Caco-2 (cell line): ENCODE measurements around the gene APOL1. TPM values are rescaled to one million over a fixed set of nuclear protein-coding genes. Genes with fewer than 3 reads are reported as not detected.

Source experiments
- BruUV-seq: library from RNA; stranded (reverse); fragments of 400-500 nt; replicated peaks from 2 replicates; lab custom pipeline; 2021; lab: Mats Ljungman, UMichigan
- CTCF ChIA-PET: fragments of 300-600 bp; sonication (Branson Sonifier 250); formaldehyde crosslinking; loops from one replicate; lab custom pipeline; 2022; ENCODE audit warnings: antibody characterized with exemption; lab: Charles Lee
- POLR2A ChIA-PET: fragments of 300-600 bp; sonication (Branson Sonifier 250); formaldehyde crosslinking; loops from one replicate; lab custom pipeline; 2022; ENCODE audit warnings: antibody characterized with exemption; lab: Charles Lee
- DNase-seq, 2 experiments: peaks; one replicate each; pipeline versions ENCODE4 v3.0.0 to v3.0.0-alpha.2; 2020 to 2022
- H3K27me3 ChIP-seq: replicated peaks from 2 replicates; pipeline ENCODE4 v1.6.0; 2011; ENCODE audit warnings: low read length; ENCODE audit not compliant: control insufficient read depth, insufficient read depth
- H3K36me3 ChIP-seq: 2 replicates; pipeline ENCODE4 v1.5.1; 2011; ENCODE audit warnings: low read length; ENCODE audit not compliant: control insufficient read depth, insufficient read depth
- H3K4me1 ChIP-seq: fragments of 250-450 bp; sonication (Bioruptor Pico); 2 replicates; pipeline ENCODE4 v1.5.1; 2020; ENCODE audit warnings: mild to moderate bottlenecking
- H3K4me3 ChIP-seq: 2 replicates; pipeline ENCODE4 v1.5.1; 2011; ENCODE audit warnings: low read depth, mild to moderate bottlenecking, control low read depth, low read length
- H3K9me3 ChIP-seq: fragments of 250-450 bp; sonication (Bioruptor Pico); 2 replicates; pipeline ENCODE4 v1.5.1; 2020; ENCODE audit warnings: mild to moderate bottlenecking, moderate library complexity
- H3K27ac Mint-ChIP-seq: one replicate; pipeline ENCODE4 v1.8.0; 2022; ENCODE audit warnings: mixed read lengths; ENCODE audit not compliant: unreplicated experiment
- H3K27me3 Mint-ChIP-seq: one replicate; pipeline ENCODE4 v1.8.0; 2022; ENCODE audit warnings: mixed read lengths; ENCODE audit not compliant: insufficient read depth, unreplicated experiment
- H3K36me3 Mint-ChIP-seq: one replicate; pipeline ENCODE4 v1.8.0; 2022; ENCODE audit warnings: mild to moderate bottlenecking, mixed read lengths; ENCODE audit not compliant: insufficient read depth, unreplicated experiment
- H3K4me1 Mint-ChIP-seq: one replicate; pipeline ENCODE4 v1.8.0; 2022; ENCODE audit warnings: low read depth, mixed read lengths; ENCODE audit not compliant: unreplicated experiment
- H3K4me3 Mint-ChIP-seq: one replicate; pipeline ENCODE4 v1.8.0; 2022; ENCODE audit warnings: mild to moderate bottlenecking, moderate library complexity, mixed read lengths; ENCODE audit not compliant: unreplicated experiment
- H3K9me3 Mint-ChIP-seq: one replicate; pipeline ENCODE4 v1.8.0; 2022; ENCODE audit warnings: mixed read lengths; ENCODE audit not compliant: unreplicated experiment
- CTCF ChIP-seq, 2 experiments: fragments of 200-600 bp in 1 of 2; IDR thresholded peaks; 1 replicate in 1 of 2; 2 replicates in 1 of 2; pipeline versions ENCODE4 v1.5.1 to v1.8.0; 2011 to 2022; ENCODE audit warnings: antibody characterized with exemption in 1 of 2, control low read depth in 1 of 2, inconsistent platforms in 1 of 2, low read depth in 1 of 2, low read length in 1 of 2, mild to moderate bottlenecking in 1 of 2, moderate library complexity in 1 of 2; ENCODE audit not compliant: insufficient read depth in 1 of 2, severe bottlenecking in 1 of 2, unreplicated experiment in 1 of 2
- intact Hi-C: fragments of 100-400 bp; cut with micrococcal nuclease; formaldehyde crosslinking; loops from one replicate; pipeline ENCODE4 v1.10.0; 2022; ENCODE audit not compliant: unreplicated experiment
- total RNA-seq: library from RNA; stranded (reverse); gene quantifications from 2 replicates; pipeline ENCODE4 v1.2.3, GENCODE V29; 2022

Gene APOL1
- total RNA-seq, 1 experiment from 2014 or later, result 0.39 TPM

- Mint-ChIP-seq H3K4me1 (no peaks in the 10 kb centered on the region), H3K4me3 (no peak overlapping the region), H3K27ac (peak overlapping the region; percentile 26), H3K36me3 (peaks cover 100% of the 10 kb centered on the region), H3K9me3 (no peaks in the 10 kb centered on the region), H3K27me3 (no peaks in the 10 kb centered on the region)
- ChIA-PET POLR2A (interaction anchor here (1.0 kb wide), 1 partner anchor 108 kb away, joined by 3 read pairs; no protein-coding TSS in a partner anchor), CTCF (interaction anchor here (0.6 to 3.0 kb wide), 13 partner anchors 13 to 185 kb away, joined by 3 to 29 read pairs (median 3); partner anchors contain the start of gene APOL2)
- Histone ChIP-seq H3K36me3 (peaks cover 15% of the 10 kb centered on the region), H3K4me1 (no peaks in the 10 kb centered on the region), H3K9me3 (no peaks in the 10 kb centered on the region), H3K27me3 (no peaks in the 10 kb centered on the region), H3K4me3 (no peak overlapping the region)
- DNase-seq, result no peak
- BruUV-seq, result no TSS peak
- TF ChIP-seq CTCF (IDR thresholded peaks at IDR 0.05; ENCODE audit: insufficient read depth in 1 of 2, low read depth in 1 of 2, low read length in 1 of 2, severe bottlenecking in 1 of 2, unreplicated experiment in 1 of 2), result no peak
- intact Hi-C loops, result loop anchor here (1.0 to 5.0 kb wide), 3 partner anchors 35 to 168 kb away; no protein-coding TSS in a partner anchor
These were observed 48.9 kb downstream of the APOL1 start for GRCh38 chr22:36301851-36302250.

GRCh38 chr22:36302439-36303114 is 49.6 kb downstream of the APOL1 start:
- no peak for DNase-seq
- Mint-ChIP-seq H3K4me3 (no peak overlapping the region), H3K36me3 (peaks cover 100% of the 10 kb centered on the region), H3K27ac (no peak overlapping the region), H3K9me3 (no peaks in the 10 kb centered on the region), H3K27me3 (no peaks in the 10 kb centered on the region), H3K4me1 (no peaks in the 10 kb centered on the region)
- intact Hi-C loops, result loop anchor here (5.0 kb wide), 1 partner anchor 35 kb away; no protein-coding TSS in a partner anchor
- BruUV-seq, result no TSS peak
- CTCF ChIA-PET, result interaction anchor here (1.4 to 3.0 kb wide), 3 partner anchors 16 to 168 kb away, joined by 3 to 29 read pairs (median 9); no protein-coding TSS in a partner anchor
- Histone ChIP-seq H3K36me3 (peaks cover 16% of the 10 kb centered on the region), H3K27me3 (no peaks in the 10 kb centered on the region), H3K9me3 (no peaks in the 10 kb centered on the region), H3K4me1 (no peaks in the 10 kb centered on the region), H3K4me3 (no peak overlapping the region)
- no peak for TF ChIP-seq CTCF (IDR thresholded peaks at IDR 0.05; ENCODE audit: insufficient read depth in 1 of 2, low read depth in 1 of 2, low read length in 1 of 2, severe bottlenecking in 1 of 2, unreplicated experiment in 1 of 2)
- POLR2A ChIA-PET, result no interaction called here

GRCh38 chr22:36303115-36303467 is 50.2 kb downstream of the APOL1 start:
- peaks cover 100% of the 10 kb centered on the region for H3K36me3 Mint-ChIP-seq
- no peaks in the 10 kb centered on the region for H3K9me3 Mint-ChIP-seq
- no peaks in the 10 kb centered on the region for H3K27me3 ChIP-seq
- TF ChIP-seq CTCF (IDR thresholded peaks at IDR 0.05; ENCODE audit: insufficient read depth in 1 of 2, low read depth in 1 of 2, low read length in 1 of 2, severe bottlenecking in 1 of 2, unreplicated experiment in 1 of 2), result no peak
- H3K4me3 Mint-ChIP-seq, result no peak overlapping the region
- no peak for DNase-seq
- no peaks in the 10 kb centered on the region for H3K27me3 Mint-ChIP-seq
- no peak overlapping the region for H3K27ac Mint-ChIP-seq
- no peaks in the 10 kb centered on the region for H3K4me1 ChIP-seq
- no peaks in the 10 kb centered on the region for H3K9me3 ChIP-seq
- no peaks in the 10 kb centered on the region for H3K4me1 Mint-ChIP-seq
- intact Hi-C loops, result loop anchor here (5.0 kb wide), 1 partner anchor 34 kb away; no protein-coding TSS in a partner anchor
- peaks cover 16% of the 10 kb centered on the region for H3K36me3 ChIP-seq
- no peak overlapping the region for H3K4me3 ChIP-seq
- BruUV-seq, result no TSS peak
- CTCF ChIA-PET, result interaction anchor here (3.0 kb wide), 1 partner anchor 17 kb away, joined by 9 read pairs; no protein-coding TSS in a partner anchor
- POLR2A ChIA-PET, result no interaction called here
